ENCODE measurements around the gene TNRC6C. TPM values are rescaled to one million over a fixed set of nuclear protein-coding genes. Genes with fewer than 3 reads are reported as not detected.

Gene TNRC6C
- total RNA-seq, 1 donor from 2014 or later: 13.1 TPM

DNA sequence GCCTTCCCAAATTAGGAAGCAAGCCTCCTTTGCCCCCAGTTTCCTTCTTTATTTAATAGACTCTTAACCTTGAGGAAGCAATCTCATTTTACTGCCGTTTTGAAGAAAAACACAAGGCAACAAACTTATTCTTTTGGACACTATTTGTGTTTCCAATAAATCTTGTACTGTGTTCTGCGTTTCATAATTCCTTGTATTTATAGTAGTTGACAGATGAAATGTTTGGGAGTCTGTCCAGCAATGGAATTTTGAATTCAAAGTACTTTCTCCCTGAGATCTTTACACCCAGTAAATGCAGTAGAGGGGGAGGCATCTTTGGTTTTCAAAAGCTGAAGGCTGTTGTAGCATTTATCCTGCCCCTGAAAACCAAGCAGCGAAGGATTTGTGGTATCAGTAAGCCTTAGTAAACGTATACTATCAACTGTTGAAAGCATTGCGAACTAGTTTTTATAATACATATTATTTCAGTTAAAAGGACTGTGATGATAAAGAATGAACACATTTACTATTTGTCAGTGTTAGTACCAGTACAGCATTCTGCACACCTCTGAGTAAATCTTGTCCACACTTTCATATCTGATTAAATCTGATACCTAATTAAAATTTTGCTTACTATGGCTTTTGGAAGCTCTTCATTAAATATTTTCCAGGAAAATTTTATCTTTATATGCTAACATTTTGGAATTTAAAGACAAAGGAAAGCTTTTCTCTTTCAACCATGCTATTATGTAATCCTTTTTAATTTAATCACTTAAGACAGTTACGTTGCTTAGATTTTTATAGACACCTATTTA is 83.1 kb downstream of the TNRC6C start:
- Mint-ChIP-seq H3K27ac (ENCODE audit: unreplicated experiment) (no peak overlapping the region), H3K36me3 (ENCODE audit: low read depth, unreplicated experiment) (no peaks in the 10 kb centered on the region), H3K4me3 (ENCODE audit: unreplicated experiment) (no peak overlapping the region), H3K4me1 (ENCODE audit: unreplicated experiment) (peaks cover 4% of the 10 kb centered on the region), H3K27me3 (ENCODE audit: unreplicated experiment) (no peaks in the 10 kb centered on the region), H3K9me3 (ENCODE audit: unreplicated experiment) (no peaks in the 10 kb centered on the region)
- no peak for TF ChIP-seq CTCF (IDR thresholded peaks at IDR 0.05; ENCODE audit: unreplicated experiment)
- DNase-seq (ENCODE audit: low spot score): no peak

DNA sequence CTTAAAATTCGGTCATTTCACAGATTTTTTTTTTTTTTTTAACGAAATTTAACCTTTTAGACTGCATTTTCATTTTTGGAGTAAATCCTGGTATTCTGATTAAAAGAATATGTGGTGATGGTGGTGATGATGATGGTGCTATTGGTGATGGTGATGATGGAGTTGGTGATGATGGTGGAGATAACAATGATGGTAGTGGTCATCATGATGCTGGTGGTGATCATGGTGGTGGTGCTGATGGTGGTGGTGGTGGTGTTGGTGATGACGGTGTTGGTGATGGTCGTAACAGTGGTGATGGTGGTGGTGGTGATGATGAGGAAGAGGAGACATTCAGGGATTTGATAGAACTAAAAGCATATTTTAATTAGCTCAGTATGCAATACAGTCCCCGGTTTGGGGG is 84.0 kb downstream of the TNRC6C start:
- Mint-ChIP-seq H3K9me3 (ENCODE audit: unreplicated experiment) (no peaks in the 10 kb centered on the region), H3K27me3 (ENCODE audit: unreplicated experiment) (no peaks in the 10 kb centered on the region), H3K36me3 (ENCODE audit: low read depth, unreplicated experiment) (no peaks in the 10 kb centered on the region), H3K27ac (ENCODE audit: unreplicated experiment) (no peak overlapping the region), H3K4me3 (ENCODE audit: unreplicated experiment) (no peak overlapping the region), H3K4me1 (ENCODE audit: unreplicated experiment) (peaks cover 4% of the 10 kb centered on the region)
- no peak for DNase-seq (ENCODE audit: low spot score)
- no peak for TF ChIP-seq CTCF (IDR thresholded peaks at IDR 0.05; ENCODE audit: unreplicated experiment)

GRCh38 chr17:78043031-78043430 is 84.5 kb downstream of the TNRC6C start:
- H3K4me3 Mint-ChIP-seq (ENCODE audit: unreplicated experiment): no peak overlapping the region
- no peak for TF ChIP-seq CTCF (IDR thresholded peaks at IDR 0.05; ENCODE audit: unreplicated experiment)
- no peaks in the 10 kb centered on the region for H3K27me3 Mint-ChIP-seq (ENCODE audit: unreplicated experiment)

DNA sequence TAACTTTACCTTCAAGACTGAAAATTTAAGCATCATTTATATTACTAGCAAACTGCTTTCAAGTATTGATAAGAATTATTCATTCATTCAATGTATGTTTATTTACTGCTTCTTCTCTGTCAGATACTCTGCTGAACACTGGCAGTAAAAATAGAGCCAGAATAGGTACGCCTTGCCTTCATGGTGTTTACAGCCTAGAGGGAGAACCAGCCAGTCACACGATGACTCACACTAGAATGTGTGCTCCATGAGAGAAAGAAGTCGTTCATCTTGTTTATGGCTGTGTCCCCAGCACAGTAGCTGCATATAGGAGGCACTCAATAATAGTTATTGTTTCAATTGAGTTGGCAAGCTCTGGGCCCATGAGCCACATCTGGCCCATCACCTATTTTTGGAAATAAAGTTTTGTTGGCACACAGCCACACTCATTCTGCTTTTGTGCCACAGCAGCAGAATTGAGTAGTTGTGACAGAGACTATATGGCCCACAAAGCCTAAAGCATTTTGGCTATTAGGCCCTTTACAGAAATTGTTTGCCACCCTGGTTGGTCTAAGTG is 85.9 kb downstream of the TNRC6C start:
- no peak overlapping the region for H3K4me3 Mint-ChIP-seq (ENCODE audit: unreplicated experiment)
- no peak overlapping the region for H3K27ac Mint-ChIP-seq (ENCODE audit: unreplicated experiment)
- TF ChIP-seq CTCF (IDR thresholded peaks at IDR 0.05; ENCODE audit: unreplicated experiment): no peak
- H3K9me3 Mint-ChIP-seq (ENCODE audit: unreplicated experiment): no peaks in the 10 kb centered on the region
- H3K27me3 Mint-ChIP-seq (ENCODE audit: unreplicated experiment): peaks cover 3% of the 10 kb centered on the region
- H3K36me3 Mint-ChIP-seq (ENCODE audit: low read depth, unreplicated experiment): peaks cover 6% of the 10 kb centered on the region
- DNase-seq (ENCODE audit: low spot score): no peak
- peaks cover 8% of the 10 kb centered on the region for H3K4me1 Mint-ChIP-seq (ENCODE audit: unreplicated experiment)

More at GRCh38 chr17:78043031-78043430, 84.5 kb downstream of the TNRC6C start:
- H3K4me1 Mint-ChIP-seq (ENCODE audit: unreplicated experiment): peaks cover 4% of the 10 kb centered on the region
- no peak overlapping the region for H3K27ac Mint-ChIP-seq (ENCODE audit: unreplicated experiment)
- H3K9me3 Mint-ChIP-seq (ENCODE audit: unreplicated experiment): no peaks in the 10 kb centered on the region
- no peak for DNase-seq (ENCODE audit: low spot score)
- H3K36me3 Mint-ChIP-seq (ENCODE audit: low read depth, unreplicated experiment): no peaks in the 10 kb centered on the region

DNA sequence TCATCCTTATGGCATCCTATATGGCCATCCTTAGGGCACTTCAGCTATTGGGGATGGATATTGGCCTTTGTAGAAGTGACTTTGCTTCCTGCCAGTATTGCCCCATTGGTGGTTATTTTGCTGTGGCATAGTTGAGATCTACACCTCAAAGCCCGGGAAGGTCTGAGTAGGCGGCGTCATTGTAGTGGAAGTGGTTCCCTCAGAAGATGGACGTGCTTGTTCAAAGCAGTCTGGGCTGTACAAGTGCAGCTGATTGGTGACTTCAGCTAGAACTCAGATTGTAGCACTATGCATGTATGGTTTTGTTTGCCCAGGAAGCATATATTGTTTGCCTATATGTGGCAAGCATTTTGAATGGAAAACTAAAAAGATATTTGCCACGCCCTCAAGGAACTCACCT is 86.8 kb downstream of the TNRC6C start:
- TF ChIP-seq CTCF (IDR thresholded peaks at IDR 0.05; ENCODE audit: unreplicated experiment): no peak
- H3K27me3 Mint-ChIP-seq (ENCODE audit: unreplicated experiment): peaks cover 4% of the 10 kb centered on the region

More for the DNA sequence above, 86.8 kb downstream of the TNRC6C start:
- H3K4me3 Mint-ChIP-seq (ENCODE audit: unreplicated experiment): no peak overlapping the region
- no peak overlapping the region for H3K27ac Mint-ChIP-seq (ENCODE audit: unreplicated experiment)
- H3K36me3 Mint-ChIP-seq (ENCODE audit: low read depth, unreplicated experiment): peaks cover 15% of the 10 kb centered on the region
- H3K9me3 Mint-ChIP-seq (ENCODE audit: unreplicated experiment): no peaks in the 10 kb centered on the region
- H3K4me1 Mint-ChIP-seq (ENCODE audit: unreplicated experiment): peaks cover 16% of the 10 kb centered on the region
- no peak for DNase-seq (ENCODE audit: low spot score)
